Fibroblast of villous mesenchyme (primary cell): ENCODE results near the gene DPP10. TPM values are rescaled to one million over a fixed set of nuclear protein-coding genes. Genes with fewer than 3 reads are reported as not detected.

Source experiments
- DNase-seq: peaks from one replicate; pipeline ENCODE4 v3.0.0-alpha.2; 2010; ENCODE audit warnings: low read depth
- H3K4me3 ChIP-seq: 2 replicates; pipeline ENCODE4 v1.5.1; 2011; ENCODE audit warnings: low read depth, mild to moderate bottlenecking, low read length
- CTCF ChIP-seq: IDR thresholded peaks from 2 replicates; pipeline ENCODE4 v1.5.1; 2012; ENCODE audit warnings: low read depth, mild to moderate bottlenecking, low read length; ENCODE audit not compliant: insufficient read depth
- total RNA-seq: library from RNA; depleted of rRNA; stranded (reverse); fragments of >200 nt; gene quantifications from 2 replicates; pipeline ENCODE4 v1.2.3, GENCODE V29; 2012

DPP10 gene
- total RNA-seq, 1 donor = under 0.01 TPM

DNA sequence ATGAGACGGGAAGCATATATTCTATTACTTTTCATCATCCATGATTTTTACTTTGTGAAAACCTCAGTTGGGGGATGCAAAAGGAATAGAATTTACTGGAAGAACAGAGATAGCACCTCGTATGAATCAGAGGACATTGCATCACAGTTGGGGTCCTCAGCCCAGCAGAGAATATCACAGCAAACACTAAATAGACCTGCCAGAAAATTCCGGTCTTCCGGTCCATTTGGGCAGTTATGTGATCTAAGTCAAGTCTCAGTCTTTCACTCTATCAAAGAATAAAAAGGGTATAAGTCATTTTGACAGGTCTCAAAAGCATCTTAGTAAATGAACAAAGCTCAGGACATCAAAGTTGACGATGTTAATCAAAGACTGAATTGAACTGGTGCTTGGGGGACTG lies 1100.6 kb downstream of the DPP10 start:
- TF ChIP-seq CTCF = no peak
- H3K4me3 ChIP-seq = no peak overlapping the region
- DNase-seq = no peak

DNA sequence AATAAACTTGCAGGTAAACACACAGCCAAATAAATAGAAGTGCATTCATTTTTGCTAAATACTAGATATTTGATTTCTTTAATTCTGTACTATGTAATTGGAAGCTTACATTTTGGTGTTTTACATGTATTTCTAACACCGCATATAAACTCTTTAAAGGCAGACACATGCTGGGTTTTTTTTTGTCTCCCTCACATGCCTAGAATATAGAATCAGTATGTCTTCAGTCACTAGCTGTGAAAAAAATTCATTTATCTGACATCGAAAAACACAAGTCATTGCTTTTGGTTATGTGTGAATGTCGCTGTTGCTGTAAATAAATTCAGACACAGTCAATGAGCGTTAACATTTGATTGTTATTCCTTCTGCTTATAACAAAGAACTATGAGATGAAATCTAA lies 1101.0 kb downstream of the DPP10 start:
- no peak overlapping the region for H3K4me3 ChIP-seq
- no peak for DNase-seq
- no peak for TF ChIP-seq CTCF

- DNase-seq = no peak
- no peak overlapping the region for H3K4me3 ChIP-seq
- no peak for TF ChIP-seq CTCF
These were observed 1107.2 kb downstream of the DPP10 start for GRCh38 chr2:115549611-115550130.

DNA sequence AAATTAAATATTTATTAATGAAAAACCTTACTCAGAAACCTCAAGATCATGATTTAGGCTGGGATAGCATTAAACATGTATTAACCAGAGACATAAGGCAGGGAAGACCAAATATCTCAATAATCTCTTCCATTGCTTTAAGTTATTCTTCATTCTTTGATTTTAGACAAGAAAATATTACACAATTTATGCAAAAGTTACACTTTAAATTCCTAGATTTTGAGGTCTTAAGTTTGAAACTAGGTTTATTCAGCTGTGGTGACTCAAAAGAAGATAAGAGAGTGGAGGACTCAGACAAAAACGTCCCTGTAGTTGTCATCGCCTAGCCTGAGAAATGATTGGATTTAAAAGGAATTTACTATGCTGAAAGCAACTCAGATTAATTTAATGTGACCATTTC lies 1110.3 kb downstream of the DPP10 start:
- no peak for TF ChIP-seq CTCF
- no peak for DNase-seq
- no peak overlapping the region for H3K4me3 ChIP-seq

- no peak for TF ChIP-seq CTCF
- H3K4me3 ChIP-seq = no peak overlapping the region
- DNase-seq = no peak
These were observed 1111.7 kb downstream of the DPP10 start for GRCh38 chr2:115554153-115554552.

GRCh38 chr2:115558725-115559124 lies 1116.3 kb downstream of the DPP10 start:
- H3K4me3 ChIP-seq = no peak overlapping the region
- no peak for DNase-seq
- no peak for TF ChIP-seq CTCF

DNA sequence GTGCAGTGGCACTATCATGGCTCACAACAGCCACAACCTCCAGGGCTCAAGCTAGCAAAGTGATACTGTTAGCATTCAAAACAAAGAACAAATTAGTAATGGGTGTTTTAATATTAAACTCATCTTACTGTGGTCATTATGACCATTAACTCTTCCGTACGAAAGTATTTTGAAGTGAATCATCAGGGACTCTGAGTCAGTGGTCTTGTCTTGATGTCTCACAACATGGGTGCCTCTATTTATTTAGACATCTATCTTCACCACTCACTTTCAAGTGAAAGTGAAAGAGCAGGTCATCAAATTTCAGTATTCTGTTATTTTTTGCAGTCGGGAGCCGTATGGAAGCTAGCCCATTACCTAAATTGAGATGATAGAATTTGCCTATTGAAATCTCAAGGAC lies 1118.2 kb downstream of the DPP10 start:
- no peak overlapping the region for H3K4me3 ChIP-seq
- no peak for DNase-seq
- TF ChIP-seq CTCF = no peak
